IPS-15b (cell line): Measurements from ENCODE around the gene SYT14.
"Not testable (repeated sequence)": the region's sequence is repeated elsewhere in the genome, so short reads cannot be mapped to it uniquely, and the experiment has no call there.

Experiments used
- H3K27me3 ChIP-seq: one replicate; pipeline ENCODE4 v1.6.1; 2013; ENCODE audit warnings: low read length; ENCODE audit not compliant: control insufficient read depth, insufficient read depth
- H3K36me3 ChIP-seq: one replicate; pipeline ENCODE4 v1.6.1; 2013; ENCODE audit warnings: low read length; ENCODE audit not compliant: control insufficient read depth, insufficient read depth
- H3K4me1 ChIP-seq: one replicate; pipeline ENCODE4 v1.6.1; 2013; ENCODE audit warnings: mild to moderate bottlenecking, low read length; ENCODE audit not compliant: control insufficient read depth, insufficient read depth
- H3K4me3 ChIP-seq: one replicate; pipeline ENCODE4 v1.5.1; 2013; ENCODE audit warnings: low read depth, low read length
- H3K9ac ChIP-seq: one replicate; pipeline ENCODE4 v1.6.1; 2013; ENCODE audit warnings: low read depth, mild to moderate bottlenecking, low read length
- H3K9me3 ChIP-seq: one replicate; pipeline ENCODE4 v1.6.1; 2013; ENCODE audit warnings: mild to moderate bottlenecking, low read length; ENCODE audit not compliant: control insufficient read depth, insufficient read depth

Gene SYT14

GRCh38 chr1:210185063-210185462, 247.0 kb downstream of the SYT14 start:
- no peaks in the 10 kb centered on the region for H3K36me3 ChIP-seq
- no peak overlapping the region for H3K9ac ChIP-seq
- no peaks in the 10 kb centered on the region for H3K27me3 ChIP-seq
- H3K9me3 ChIP-seq = no peaks in the 10 kb centered on the region
- no peaks in the 10 kb centered on the region for H3K4me1 ChIP-seq
- no peak overlapping the region for H3K4me3 ChIP-seq

GRCh38 chr1:210187849-210188606, 250.0 kb downstream of the SYT14 start:
- not testable (repeated sequence) for H3K36me3 ChIP-seq, H3K4me1 ChIP-seq, H3K9me3 ChIP-seq, H3K4me3 ChIP-seq, H3K27me3 ChIP-seq, H3K9ac ChIP-seq

- Histone ChIP-seq H3K4me3 (no peak overlapping the region), H3K27me3 (no peaks in the 10 kb centered on the region), H3K9me3 (no peaks in the 10 kb centered on the region), H3K36me3 (no peaks in the 10 kb centered on the region), H3K9ac (no peak overlapping the region), H3K4me1 (no peaks in the 10 kb centered on the region)
Observed at GRCh38 chr1:210189426-210189825, 251.4 kb downstream of the SYT14 start.

- H3K4me1 ChIP-seq = no peaks in the 10 kb centered on the region
- no peak overlapping the region for H3K4me3 ChIP-seq
Observed at GRCh38 chr1:210195635-210196160, 257.7 kb downstream of the SYT14 start.

GRCh38 chr1:210196266-210196665, 258.2 kb downstream of the SYT14 start:
- H3K4me1 ChIP-seq, H3K9ac ChIP-seq, H3K9me3 ChIP-seq, H3K36me3 ChIP-seq, H3K27me3 ChIP-seq, H3K4me3 ChIP-seq: not testable (repeated sequence)

More at GRCh38 chr1:210195635-210196160, 257.7 kb downstream of the SYT14 start:
- Histone ChIP-seq H3K36me3 (no peaks in the 10 kb centered on the region), H3K9ac (no peak overlapping the region), H3K27me3 (no peaks in the 10 kb centered on the region), H3K9me3 (peaks cover 8% of the 10 kb centered on the region)

GRCh38 chr1:210198840-210199239, 260.8 kb downstream of the SYT14 start:
- H3K36me3 ChIP-seq = no peaks in the 10 kb centered on the region
- H3K4me3 ChIP-seq = no peak overlapping the region
- no peak overlapping the region for H3K9ac ChIP-seq
- no peaks in the 10 kb centered on the region for H3K4me1 ChIP-seq
- H3K27me3 ChIP-seq = no peaks in the 10 kb centered on the region
- H3K9me3 ChIP-seq = peaks cover 8% of the 10 kb centered on the region

- Histone ChIP-seq H3K9me3 (peaks cover 8% of the 10 kb centered on the region), H3K9ac (no peak overlapping the region), H3K36me3 (no peaks in the 10 kb centered on the region), H3K4me3 (no peak overlapping the region), H3K27me3 (no peaks in the 10 kb centered on the region), H3K4me1 (no peaks in the 10 kb centered on the region)
Observed at GRCh38 chr1:210200124-210200736, 262.2 kb downstream of the SYT14 start.

- Histone ChIP-seq H3K4me1 (no peaks in the 10 kb centered on the region), H3K27me3 (no peaks in the 10 kb centered on the region), H3K9me3 (peaks cover 3% of the 10 kb centered on the region), H3K4me3 (no peak overlapping the region), H3K9ac (no peak overlapping the region), H3K36me3 (no peaks in the 10 kb centered on the region)
Observed at GRCh38 chr1:210201681-210202080, 263.7 kb downstream of the SYT14 start.

- Histone ChIP-seq H3K4me3 (no peak overlapping the region), H3K9ac (no peak overlapping the region), H3K36me3 (no peaks in the 10 kb centered on the region), H3K4me1 (no peaks in the 10 kb centered on the region), H3K27me3 (no peaks in the 10 kb centered on the region), H3K9me3 (no peaks in the 10 kb centered on the region)
Observed at GRCh38 chr1:210207597-210208450, 269.8 kb downstream of the SYT14 start.

GRCh38 chr1:210213335-210213734, 275.3 kb downstream of the SYT14 start:
- no peak overlapping the region for H3K4me3 ChIP-seq
- H3K36me3 ChIP-seq = no peaks in the 10 kb centered on the region
- H3K4me1 ChIP-seq = peaks cover 6% of the 10 kb centered on the region
- H3K27me3 ChIP-seq = no peaks in the 10 kb centered on the region
- H3K9ac ChIP-seq = no peak overlapping the region
- no peaks in the 10 kb centered on the region for H3K9me3 ChIP-seq

GRCh38 chr1:210214573-210215409, 276.8 kb downstream of the SYT14 start:
- Histone ChIP-seq H3K4me3 (no peak overlapping the region), H3K36me3 (no peaks in the 10 kb centered on the region), H3K27me3 (no peaks in the 10 kb centered on the region), H3K4me1 (peaks cover 6% of the 10 kb centered on the region), H3K9ac (no peak overlapping the region), H3K9me3 (no peaks in the 10 kb centered on the region)
